PC-3 (cell line): Measurements from ENCODE around the gene CABLES1. TPM values are rescaled to one million over a fixed set of nuclear protein-coding genes. Genes with fewer than 3 reads are reported as not detected.
A peak's percentile ranks its signal among the peaks of the same experiment; 100 is the strongest.
"Not testable (repeated sequence)": the region's sequence is repeated elsewhere in the genome, so short reads cannot be mapped to it uniquely, and the experiment has no call there.

ENCODE experiments used
- ATAC-seq: fragments of 200-7000 bp; cut with Tn5 transposase; 2 replicates; pipeline ENCODE4 v1.9.1; 2020; ENCODE audit warnings: mild to moderate bottlenecking, moderate library complexity
- BruUV-seq: library from RNA; stranded (reverse); fragments of 400-500 nt; replicated peaks from 2 replicates; lab custom pipeline; 2021; lab: Mats Ljungman, UMichigan
- CTCF ChIA-PET: fragments of 300-600 bp; sonication (Branson Sonifier 250); formaldehyde crosslinking; loops from one replicate; lab custom pipeline; 2022; ENCODE audit warnings: antibody characterized with exemption; lab: Charles Lee
- POLR2A ChIA-PET: fragments of 300-600 bp; sonication (Branson Sonifier 250); formaldehyde crosslinking; loops from one replicate; lab custom pipeline; 2022; ENCODE audit warnings: antibody characterized with exemption; ENCODE audit not compliant: unreplicated experiment; lab: Charles Lee
- DNase-seq: peaks from one replicate; pipeline ENCODE4 v3.0.0-alpha.2; 2015
- H2AFZ ChIP-seq: fragments of 300-600 bp; sonication (generic); 2 replicates; pipeline ENCODE4 v1.6.0; 2016; ENCODE audit warnings: antibody characterized with exemption, low read length
- H3F3A ChIP-seq: fragments of 300-600 bp; sonication (generic); one replicate; pipeline ENCODE4 v1.6.0; 2017; ENCODE audit warnings: antibody characterized with exemption, low read length, control low read depth, mild to moderate bottlenecking; ENCODE audit not compliant: unreplicated experiment
- H3K27ac ChIP-seq: fragments of 300-600 bp; sonication (generic); 2 replicates; pipeline ENCODE4 v1.5.1; 2016; ENCODE audit warnings: mild to moderate bottlenecking, low read length
- H3K27me3 ChIP-seq: fragments of 300-600 bp; sonication (generic); 2 replicates; pipeline ENCODE4 v1.6.1; 2016; ENCODE audit warnings: low read length, mixed read lengths
- H3K36me3 ChIP-seq: fragments of 300-600 bp; sonication (generic); 2 replicates; pipeline ENCODE4 v1.6.1; 2016; ENCODE audit warnings: low read depth, mixed run types, low read length, mixed read lengths
- H3K4me1 ChIP-seq: fragments of 300-600 bp; sonication (generic); 2 replicates; pipeline ENCODE4 v1.5.1; 2016; ENCODE audit warnings: low read length; ENCODE audit not compliant: insufficient read depth
- H3K4me2 ChIP-seq: fragments of 300-600 bp; sonication (generic); 2 replicates; pipeline ENCODE4 v1.6.0; 2016; ENCODE audit warnings: low read length
- H3K4me3 ChIP-seq: fragments of 300-600 bp; sonication (generic); 2 replicates; pipeline ENCODE4 v1.5.1; 2016; ENCODE audit warnings: mild to moderate bottlenecking, low read length, mixed read lengths
- H3K79me2 ChIP-seq: fragments of 300-600 bp; sonication (generic); 2 replicates; pipeline ENCODE4 v1.6.1; 2017; ENCODE audit warnings: low read length, mixed read lengths
- H3K9ac ChIP-seq: fragments of 300-600 bp; sonication (generic); 2 replicates; pipeline ENCODE4 v1.6.0; 2016; ENCODE audit warnings: mild to moderate bottlenecking, low read length
- H3K9me2 ChIP-seq: fragments of 300-600 bp; sonication (generic); replicated peaks from 2 replicates; pipeline ENCODE4 v1.6.1; 2016; ENCODE audit warnings: mixed run types, low read length, mixed read lengths
- H3K9me3 ChIP-seq: fragments of 300-600 bp; sonication (generic); 2 replicates; pipeline ENCODE4 v1.6.1; 2016; ENCODE audit warnings: low read length, mixed read lengths
- H4K20me1 ChIP-seq: fragments of 300-600 bp; sonication (generic); 2 replicates; pipeline ENCODE4 v1.6.1; 2016; ENCODE audit warnings: low read length, mixed read lengths
- CTCF ChIP-seq: fragments of 300-600 bp; sonication (generic); conservative IDR thresholded peaks from 2 replicates; pipeline ENCODE4 v1.5.1; 2017; ENCODE audit warnings: antibody characterized with exemption, low read depth, mild to moderate bottlenecking, low read length
- EZH2 ChIP-seq: fragments of 300-600 bp; sonication (generic); IDR thresholded peaks from one replicate; pipeline ENCODE4 v1.6.1; 2017; ENCODE audit warnings: antibody characterized with exemption, mild to moderate bottlenecking, low read length; ENCODE audit not compliant: unreplicated experiment
- EZH2phosphoT487 ChIP-seq: fragments of 300-600 bp; sonication (generic); IDR thresholded peaks from 2 replicates; pipeline ENCODE4 v1.6.1; 2018; ENCODE audit warnings: mild to moderate bottlenecking, antibody characterized with exemption, low read length, borderline replicate concordance
- intact Hi-C: fragments of 100-400 bp; cut with micrococcal nuclease; formaldehyde crosslinking; loops from 2 replicates; pipeline ENCODE4 v1.9.0; 2023
- total RNA-seq: library from RNA; depleted of rRNA; stranded (reverse); fragments of >200 nt; gene quantifications from 2 replicates; pipeline ENCODE4 v1.2.3, GENCODE V29; 2014

Gene CABLES1
- total RNA-seq, 1 experiment from 2014 or later, result 18.6 TPM

GRCh38 chr18:23097016-23097415 is 38.3 kb upstream of the CABLES1 start:
- H3K27ac ChIP-seq, result 0 out of 2 replicates have a peak overlapping the region, but pooled peaks have one; percentile 13
- ATAC-seq, H3K4me2 ChIP-seq, H3K4me3 ChIP-seq, BruUV-seq, H3K27me3 ChIP-seq, H3F3A ChIP-seq, DNase-seq, H3K79me2 ChIP-seq, H2AFZ ChIP-seq, POLR2A ChIA-PET, H3K9me2 ChIP-seq, H3K9me3 ChIP-seq, H4K20me1 ChIP-seq, H3K9ac ChIP-seq, H3K36me3 ChIP-seq: not testable (repeated sequence)
- H3K4me1 ChIP-seq, result peaks cover 41% of the 10 kb centered on the region
- intact Hi-C loops, result loop anchor here (5.0 kb wide), 1 partner anchor 35 kb away; no protein-coding TSS in a partner anchor
- CTCF ChIA-PET, result interaction anchor here (0.7 kb wide), 1 partner anchor 129 kb away, joined by 3 read pairs; no protein-coding TSS in a partner anchor

DNA sequence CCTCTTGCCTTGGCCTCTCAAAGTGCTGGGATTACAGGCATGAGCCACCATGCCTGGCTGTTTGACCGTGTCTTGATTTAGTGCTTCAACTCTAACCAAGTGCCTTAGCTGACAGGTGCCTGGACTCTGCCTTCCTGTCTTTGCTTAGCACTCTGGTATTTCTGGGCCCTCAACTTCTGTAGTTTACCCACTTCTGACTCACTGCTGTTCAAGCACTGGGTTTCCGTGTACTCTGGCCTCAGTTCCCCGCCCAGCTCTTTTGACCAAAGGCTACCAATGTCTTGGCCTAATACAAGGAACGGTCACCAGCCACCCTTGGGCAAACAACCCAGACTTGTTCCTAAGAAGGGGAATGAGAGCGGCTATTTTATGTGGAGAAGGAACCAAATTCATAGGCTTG is 35.7 kb upstream of the CABLES1 start:
- Histone ChIP-seq H3F3A (peaks cover 5% of the 10 kb centered on the region), H3K27ac (peak overlapping the region; percentile 99), H3K4me3 (no peak overlapping the region), H3K9me2 (no peaks in the 10 kb centered on the region), H3K79me2 (no peaks in the 10 kb centered on the region), H3K4me1 (peaks cover 56% of the 10 kb centered on the region), H3K27me3 (no peaks in the 10 kb centered on the region), H4K20me1 (no peaks in the 10 kb centered on the region), H3K9me3 (no peaks in the 10 kb centered on the region), H3K36me3 (no peaks in the 10 kb centered on the region), H3K9ac (peak overlapping the region; percentile 65), H3K4me2 (peak overlapping the region; percentile 32), H2AFZ (no peak overlapping the region)
- ChIA-PET CTCF (interaction anchor here (0.6 kb wide), 1 partner anchor 200 kb away, joined by 3 read pairs; no protein-coding TSS in a partner anchor), POLR2A (interaction anchor here (0.5 to 0.7 kb wide), 3 partner anchors 22 to 485 kb away, joined by 3 to 4 read pairs (median 3); no protein-coding TSS in a partner anchor)
- peak; percentile 93 for ATAC-seq
- intact Hi-C loops, result loop anchor here (5.0 kb wide), 1 partner anchor 33 kb away; no protein-coding TSS in a partner anchor
- no TSS peak for BruUV-seq
- TF ChIP-seq EZH2phosphoT487 (no peak), EZH2 (no peak), CTCF (no peak)
- peak; percentile 94 for DNase-seq

GRCh38 chr18:23101861-23102432 is 33.3 kb upstream of the CABLES1 start:
- Histone ChIP-seq H3K27ac (peak overlapping the region; percentile 99), H3K27me3 (no peaks in the 10 kb centered on the region), H3K4me2 (peak overlapping the region; percentile 65), H3K4me3 (no peak overlapping the region), H3K9me2 (no peaks in the 10 kb centered on the region), H3F3A (peaks cover 5% of the 10 kb centered on the region), H3K36me3 (no peaks in the 10 kb centered on the region), H3K9me3 (no peaks in the 10 kb centered on the region), H3K4me1 (peaks cover 67% of the 10 kb centered on the region), H3K79me2 (no peaks in the 10 kb centered on the region), H3K9ac (peak overlapping the region; percentile 79), H2AFZ (peak overlapping the region; percentile 30), H4K20me1 (no peaks in the 10 kb centered on the region)
- peak; percentile 84 for DNase-seq
- intact Hi-C loops, result no loop called here
- CTCF ChIA-PET, result interaction anchor here (0.8 kb wide), 1 partner anchor 30 kb away, joined by 3 read pairs; no protein-coding TSS in a partner anchor
- POLR2A ChIA-PET, result interaction anchor here (0.8 kb wide), 1 partner anchor 32 kb away, joined by 7 read pairs; no protein-coding TSS in a partner anchor
- TF ChIP-seq CTCF (no peak), EZH2 (no peak), EZH2phosphoT487 (no peak)
- peak; percentile 29 for ATAC-seq
- TSS peak; percentile 74 for BruUV-seq
